HG02798 (cell line): ENCODE measurements around the gene SRGAP1.

Experiments
- ATAC-seq: cut with Tn5 transposase; IDR thresholded peaks from one replicate; pipeline ENCODE4 v1.9.1; 2021; ENCODE audit warnings: mild to moderate bottlenecking; ENCODE audit not compliant: unreplicated experiment, poor library complexity

SRGAP1 gene

GRCh38 chr12:63898764-63899337 is 54.4 kb downstream of the SRGAP1 start:
- no peak for ATAC-seq

GRCh38 chr12:63899396-63899795 is 54.9 kb downstream of the SRGAP1 start:
- peak; percentile 54 for ATAC-seq

- ATAC-seq, result no peak
Measured at GRCh38 chr12:63900922-63901793, 56.7 kb downstream of the SRGAP1 start.

- ATAC-seq, result no peak
Measured at GRCh38 chr12:63904653-63905052, 60.2 kb downstream of the SRGAP1 start.

GRCh38 chr12:63905544-63905943 is 61.0 kb downstream of the SRGAP1 start:
- ATAC-seq, result no peak

- ATAC-seq, result no peak
Measured at GRCh38 chr12:63906876-63907275, 62.4 kb downstream of the SRGAP1 start.

GRCh38 chr12:63907561-63907960 is 63.1 kb downstream of the SRGAP1 start:
- ATAC-seq, result no peak

GRCh38 chr12:63909746-63910145 is 65.2 kb downstream of the SRGAP1 start:
- ATAC-seq, result no peak

GRCh38 chr12:63911341-63911740 is 66.8 kb downstream of the SRGAP1 start:
- ATAC-seq, result no peak

GRCh38 chr12:63912651-63913050 is 68.2 kb downstream of the SRGAP1 start:
- no peak for ATAC-seq

GRCh38 chr12:63913929-63914328 is 69.4 kb downstream of the SRGAP1 start:
- no peak for ATAC-seq

- ATAC-seq, result no peak
Measured at GRCh38 chr12:63915105-63915800, 70.8 kb downstream of the SRGAP1 start.

- ATAC-seq, result no peak
Measured at GRCh38 chr12:63916561-63917476, 72.3 kb downstream of the SRGAP1 start.

- ATAC-seq, result no peak
Measured at GRCh38 chr12:63917477-63917862, 73.0 kb downstream of the SRGAP1 start.

- peak; percentile 60 for ATAC-seq
Measured at GRCh38 chr12:63917864-63918799, 73.6 kb downstream of the SRGAP1 start.

- ATAC-seq, result peak; percentile 7
Measured at GRCh38 chr12:63918800-63919300, 74.3 kb downstream of the SRGAP1 start.

GRCh38 chr12:63919756-63920155 is 75.3 kb downstream of the SRGAP1 start:
- ATAC-seq, result no peak

GRCh38 chr12:63921157-63921556 is 76.7 kb downstream of the SRGAP1 start:
- no peak for ATAC-seq

GRCh38 chr12:63922474-63922873 is 78.0 kb downstream of the SRGAP1 start:
- ATAC-seq, result no peak
